ENCODE data around the gene SPRED2.

The SPRED2 gene

DNA sequence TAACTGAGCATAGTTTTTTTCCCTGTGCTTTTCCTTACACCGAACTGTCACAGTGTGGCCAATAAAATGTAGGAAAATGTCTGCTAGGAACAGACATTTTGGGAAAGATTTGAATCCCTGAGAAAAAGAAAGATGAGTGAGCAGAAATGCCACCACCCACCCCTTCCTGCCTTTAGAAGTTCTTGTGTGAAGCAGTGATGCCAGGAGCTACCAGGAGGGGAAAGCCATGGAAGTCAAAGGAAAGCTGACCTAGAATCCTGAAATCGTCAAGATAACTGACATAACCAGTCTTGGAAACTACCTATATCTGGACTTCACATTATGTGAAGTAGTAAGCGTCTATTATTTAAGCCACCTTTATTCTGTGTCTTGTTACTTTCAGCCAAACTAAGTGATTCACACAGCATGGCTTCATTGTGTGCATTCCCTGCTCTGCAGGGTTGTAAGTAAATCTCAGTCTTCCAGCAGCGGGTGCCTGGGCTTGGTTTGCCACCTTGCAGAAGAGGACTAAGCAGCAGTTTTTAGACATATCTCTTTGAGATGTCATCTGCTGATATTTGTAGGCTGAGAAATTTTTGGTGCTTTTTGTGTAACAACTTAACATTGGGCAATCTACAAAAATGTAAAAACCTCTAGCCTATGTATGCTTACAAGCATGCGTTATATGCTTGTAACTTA, 11.2 kb upstream of the SPRED2 start:
- no peak for ATAC-seq
- TF ChIP-seq, protein P1, sequence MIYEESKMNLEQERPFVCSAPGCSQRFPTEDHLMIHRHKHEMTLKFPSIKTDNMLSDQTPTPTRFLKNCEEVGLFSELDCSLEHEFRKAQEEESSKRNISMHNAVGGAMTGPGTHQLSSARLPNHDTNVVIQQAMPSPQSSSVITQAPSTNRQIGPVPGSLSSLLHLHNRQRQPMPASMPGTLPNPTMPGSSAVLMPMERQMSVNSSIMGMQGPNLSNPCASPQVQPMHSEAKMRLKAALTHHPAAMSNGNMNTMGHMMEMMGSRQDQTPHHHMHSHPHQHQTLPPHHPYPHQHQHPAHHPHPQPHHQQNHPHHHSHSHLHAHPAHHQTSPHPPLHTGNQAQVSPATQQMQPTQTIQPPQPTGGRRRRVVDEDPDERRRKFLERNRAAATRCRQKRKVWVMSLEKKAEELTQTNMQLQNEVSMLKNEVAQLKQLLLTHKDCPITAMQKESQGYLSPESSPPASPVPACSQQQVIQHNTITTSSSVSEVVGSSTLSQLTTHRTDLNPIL (CRISPR knock-in tag; IDR thresholded peaks at IDR 0.05; ENCODE audit: low read depth): no peak
- TF ChIP-seq OSR1 (CRISPR knock-in tag; IDR thresholded peaks at IDR 0.05): no peak
- TF ChIP-seq ARNTL (CRISPR knock-in tag; IDR thresholded peaks at IDR 0.05; ENCODE audit: borderline replicate concordance, low read depth): no peak
- TF ChIP-seq ZNF8 (CRISPR knock-in tag; IDR thresholded peaks at IDR 0.05): no peak
- TF ChIP-seq, protein P2, sequence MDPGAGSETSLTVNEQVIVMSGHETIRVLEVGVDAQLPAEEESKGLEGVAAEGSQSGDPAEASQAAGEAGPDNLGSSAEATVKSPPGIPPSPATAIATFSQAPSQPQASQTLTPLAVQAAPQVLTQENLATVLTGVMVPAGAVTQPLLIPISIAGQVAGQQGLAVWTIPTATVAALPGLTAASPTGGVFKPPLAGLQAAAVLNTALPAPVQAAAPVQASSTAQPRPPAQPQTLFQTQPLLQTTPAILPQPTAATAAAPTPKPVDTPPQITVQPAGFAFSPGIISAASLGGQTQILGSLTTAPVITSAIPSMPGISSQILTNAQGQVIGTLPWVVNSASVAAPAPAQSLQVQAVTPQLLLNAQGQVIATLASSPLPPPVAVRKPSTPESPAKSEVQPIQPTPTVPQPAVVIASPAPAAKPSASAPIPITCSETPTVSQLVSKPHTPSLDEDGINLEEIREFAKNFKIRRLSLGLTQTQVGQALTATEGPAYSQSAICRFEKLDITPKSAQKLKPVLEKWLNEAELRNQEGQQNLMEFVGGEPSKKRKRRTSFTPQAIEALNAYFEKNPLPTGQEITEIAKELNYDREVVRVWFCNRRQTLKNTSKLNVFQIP (CRISPR knock-in tag; IDR thresholded peaks at IDR 0.05; ENCODE audit: borderline replicate concordance, low read depth): no peak
- no peak for TF ChIP-seq ESRRG (CRISPR knock-in tag; IDR thresholded peaks at IDR 0.05)
- TF ChIP-seq TCF4 (CRISPR knock-in tag; IDR thresholded peaks at IDR 0.05; ENCODE audit: borderline replicate concordance): no peak
- no peak for TF ChIP-seq PPARA (CRISPR knock-in tag; IDR thresholded peaks at IDR 0.05; ENCODE audit: borderline replicate concordance)
- no peak for TF ChIP-seq ZFP3 (CRISPR knock-in tag; IDR thresholded peaks at IDR 0.05)
- no peak for TF ChIP-seq ZNF70 (CRISPR knock-in tag; IDR thresholded peaks at IDR 0.05)

GRCh38 chr2:65442420-65443020, 10.1 kb upstream of the SPRED2 start:
- ATAC-seq: no peak
- no peak for TF ChIP-seq GLIS3 (CRISPR knock-in tag; IDR thresholded peaks at IDR 0.05)
- no peak for TF ChIP-seq ZFP30 (CRISPR knock-in tag; IDR thresholded peaks at IDR 0.05)
- TF ChIP-seq, protein P1 (CRISPR knock-in tag; IDR thresholded peaks at IDR 0.05; ENCODE audit: low read depth): no peak

- ATAC-seq: no peak
Measured at GRCh38 chr2:65438137-65438899, 5.9 kb upstream of the SPRED2 start.

More at GRCh38 chr2:65438137-65438899, 5.9 kb upstream of the SPRED2 start:
- TF ChIP-seq CSDC2 (CRISPR knock-in tag; IDR thresholded peaks at IDR 0.05) (no peak), ZC3H10 (CRISPR knock-in tag; IDR thresholded peaks at IDR 0.05) (no peak), GLIS3 (CRISPR knock-in tag; IDR thresholded peaks at IDR 0.05) (no peak), ZNF70 (CRISPR knock-in tag; IDR thresholded peaks at IDR 0.05) (no peak), ZNF8 (CRISPR knock-in tag; IDR thresholded peaks at IDR 0.05) (no peak), OSR1 (CRISPR knock-in tag; IDR thresholded peaks at IDR 0.05) (no peak), ZFP3 (CRISPR knock-in tag; IDR thresholded peaks at IDR 0.05) (no peak), ZNF565 (CRISPR knock-in tag; conservative IDR thresholded peaks at IDR 0.05; ENCODE audit: low read depth) (no peak), RARB (CRISPR knock-in tag; IDR thresholded peaks at IDR 0.05) (no peak), ESRRG (CRISPR knock-in tag; IDR thresholded peaks at IDR 0.05) (no peak), BACH2 (CRISPR knock-in tag; IDR thresholded peaks at IDR 0.05; ENCODE audit: borderline replicate concordance) (no peak), TCF4 (CRISPR knock-in tag; IDR thresholded peaks at IDR 0.05; ENCODE audit: borderline replicate concordance) (no peak), ZFP30 (CRISPR knock-in tag; IDR thresholded peaks at IDR 0.05) (no peak)
- TF ChIP-seq, protein P2 (CRISPR knock-in tag; IDR thresholded peaks at IDR 0.05; ENCODE audit: borderline replicate concordance, low read depth): no peak
- TF ChIP-seq, protein P3, sequence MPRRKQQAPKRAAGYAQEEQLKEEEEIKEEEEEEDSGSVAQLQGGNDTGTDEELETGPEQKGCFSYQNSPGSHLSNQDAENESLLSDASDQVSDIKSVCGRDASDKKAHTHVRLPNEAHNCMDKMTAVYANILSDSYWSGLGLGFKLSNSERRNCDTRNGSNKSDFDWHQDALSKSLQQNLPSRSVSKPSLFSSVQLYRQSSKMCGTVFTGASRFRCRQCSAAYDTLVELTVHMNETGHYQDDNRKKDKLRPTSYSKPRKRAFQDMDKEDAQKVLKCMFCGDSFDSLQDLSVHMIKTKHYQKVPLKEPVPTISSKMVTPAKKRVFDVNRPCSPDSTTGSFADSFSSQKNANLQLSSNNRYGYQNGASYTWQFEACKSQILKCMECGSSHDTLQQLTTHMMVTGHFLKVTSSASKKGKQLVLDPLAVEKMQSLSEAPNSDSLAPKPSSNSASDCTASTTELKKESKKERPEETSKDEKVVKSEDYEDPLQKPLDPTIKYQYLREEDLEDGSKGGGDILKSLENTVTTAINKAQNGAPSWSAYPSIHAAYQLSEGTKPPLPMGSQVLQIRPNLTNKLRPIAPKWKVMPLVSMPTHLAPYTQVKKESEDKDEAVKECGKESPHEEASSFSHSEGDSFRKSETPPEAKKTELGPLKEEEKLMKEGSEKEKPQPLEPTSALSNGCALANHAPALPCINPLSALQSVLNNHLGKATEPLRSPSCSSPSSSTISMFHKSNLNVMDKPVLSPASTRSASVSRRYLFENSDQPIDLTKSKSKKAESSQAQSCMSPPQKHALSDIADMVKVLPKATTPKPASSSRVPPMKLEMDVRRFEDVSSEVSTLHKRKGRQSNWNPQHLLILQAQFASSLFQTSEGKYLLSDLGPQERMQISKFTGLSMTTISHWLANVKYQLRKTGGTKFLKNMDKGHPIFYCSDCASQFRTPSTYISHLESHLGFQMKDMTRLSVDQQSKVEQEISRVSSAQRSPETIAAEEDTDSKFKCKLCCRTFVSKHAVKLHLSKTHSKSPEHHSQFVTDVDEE (CRISPR knock-in tag; IDR thresholded peaks at IDR 0.05): no peak

Measured in SK-N-SH treated with all-trans-retinoic acid at 6 μM for 48 hours (cell line).